Hematopoietic multipotent progenitor cell treated with erythropoietin and hydrocortisone succinate and interleukin-3 and kit ligand, for 4 days (in vitro differentiated cells): Measurements from ENCODE around the gene MYO3B.
"Not testable (repeated sequence)": the region's sequence is repeated elsewhere in the genome, so short reads cannot be mapped to it uniquely, and the experiment has no call there.

Source experiments
- DNase-seq: peaks from one replicate; pipeline ENCODE4 v3.0.0-alpha.2; 2015

Gene MYO3B

GRCh38 chr2:170265321-170265720 is 87.4 kb downstream of the MYO3B start:
- DNase-seq = no peak

- no peak for DNase-seq
Measured at GRCh38 chr2:170266358-170266757, 88.4 kb downstream of the MYO3B start.

GRCh38 chr2:170267071-170267470 is 89.1 kb downstream of the MYO3B start:
- no peak for DNase-seq

- no peak for DNase-seq
Measured at GRCh38 chr2:170270278-170270864, 92.4 kb downstream of the MYO3B start.

GRCh38 chr2:170271340-170271739 is 93.4 kb downstream of the MYO3B start:
- no peak for DNase-seq

GRCh38 chr2:170276056-170276455 is 98.1 kb downstream of the MYO3B start:
- no peak for DNase-seq

GRCh38 chr2:170276925-170277629 is 99.1 kb downstream of the MYO3B start:
- no peak for DNase-seq

GRCh38 chr2:170277951-170278350 is 100.0 kb downstream of the MYO3B start:
- DNase-seq = no peak

GRCh38 chr2:170279615-170280014 is 101.7 kb downstream of the MYO3B start:
- DNase-seq = not testable (repeated sequence)

GRCh38 chr2:170282851-170283250 is 104.9 kb downstream of the MYO3B start:
- DNase-seq = no peak

GRCh38 chr2:170284205-170284604 is 106.3 kb downstream of the MYO3B start:
- DNase-seq = no peak

- DNase-seq = no peak
Measured at GRCh38 chr2:170288859-170289258, 110.9 kb downstream of the MYO3B start.

GRCh38 chr2:170291474-170291873 is 113.5 kb downstream of the MYO3B start:
- DNase-seq = no peak

- no peak for DNase-seq
Measured at GRCh38 chr2:170292415-170292814, 114.5 kb downstream of the MYO3B start.

- DNase-seq = no peak
Measured at GRCh38 chr2:170297496-170297895, 119.5 kb downstream of the MYO3B start.

GRCh38 chr2:170298115-170298514 is 120.2 kb downstream of the MYO3B start:
- peak; percentile 4 for DNase-seq

- DNase-seq = peak; percentile 37
Measured at GRCh38 chr2:170298861-170299429, 121.0 kb downstream of the MYO3B start.

- peak; percentile 8 for DNase-seq
Measured at GRCh38 chr2:170300993-170301392, 123.0 kb downstream of the MYO3B start.

GRCh38 chr2:170301626-170302025 is 123.7 kb downstream of the MYO3B start:
- no peak for DNase-seq

- DNase-seq = no peak
Measured at GRCh38 chr2:170305711-170306110, 127.8 kb downstream of the MYO3B start.

GRCh38 chr2:170306293-170306873 is 128.4 kb downstream of the MYO3B start:
- no peak for DNase-seq

GRCh38 chr2:170307052-170307451 is 129.1 kb downstream of the MYO3B start:
- no peak for DNase-seq

- DNase-seq = no peak
Measured at GRCh38 chr2:170307555-170308351, 129.8 kb downstream of the MYO3B start.
